Activated T-helper 17 cell treated with anti-CD3 and anti-CD28 coated beads, Interleukin-2, amount 50 U/mL, for 72 hours (primary cell): ENCODE data around the gene NCBP3. TPM values are rescaled to one million over a fixed set of nuclear protein-coding genes. Genes with fewer than 3 reads are reported as not detected.

Experiments
- ATAC-seq: fragments of 150-1000 bp; cut with Tn5 transposase; replicated peaks from 2 replicates; pipeline ENCODE4 v1.10.0; 2021; ENCODE audit warnings: mild to moderate bottlenecking, moderate library complexity
- H3K27ac Mint-ChIP-seq: one replicate; pipeline ENCODE4 v1.8.0; 2022; ENCODE audit warnings: mixed read lengths
- H3K27me3 Mint-ChIP-seq: one replicate; pipeline ENCODE4 v1.8.0; 2022; ENCODE audit warnings: mixed read lengths
- H3K36me3 Mint-ChIP-seq: one replicate; pipeline ENCODE4 v1.8.0; 2022; ENCODE audit warnings: low read depth, mild to moderate bottlenecking, mixed read lengths
- H3K4me1 Mint-ChIP-seq: one replicate; pipeline ENCODE4 v1.8.0; 2022; ENCODE audit warnings: mixed read lengths
- H3K4me3 Mint-ChIP-seq: one replicate; pipeline ENCODE4 v1.8.0; 2022; ENCODE audit warnings: mild to moderate bottlenecking, mixed read lengths
- H3K9me3 Mint-ChIP-seq: one replicate; pipeline ENCODE4 v1.8.0; 2022; ENCODE audit warnings: mixed read lengths
- total RNA-seq, 2 donors: library from RNA; stranded (reverse); gene quantifications; one replicate each; pipeline ENCODE4 v1.2.3, GENCODE V29; 2022

The NCBP3 gene
- total RNA-seq, 2 donors from 2014 or later = 30.8 to 40.4 TPM

GRCh38 chr17:3817851-3818605 lies 28.0 kb downstream of the NCBP3 start:
- H3K27ac Mint-ChIP-seq = no peak overlapping the region
- H3K27me3 Mint-ChIP-seq = no peaks in the 10 kb centered on the region
- no peak overlapping the region for H3K4me3 Mint-ChIP-seq
- H3K36me3 Mint-ChIP-seq = peaks cover 99% of the 10 kb centered on the region
- no peaks in the 10 kb centered on the region for H3K9me3 Mint-ChIP-seq
- H3K4me1 Mint-ChIP-seq = no peaks in the 10 kb centered on the region
- ATAC-seq = no peak

DNA sequence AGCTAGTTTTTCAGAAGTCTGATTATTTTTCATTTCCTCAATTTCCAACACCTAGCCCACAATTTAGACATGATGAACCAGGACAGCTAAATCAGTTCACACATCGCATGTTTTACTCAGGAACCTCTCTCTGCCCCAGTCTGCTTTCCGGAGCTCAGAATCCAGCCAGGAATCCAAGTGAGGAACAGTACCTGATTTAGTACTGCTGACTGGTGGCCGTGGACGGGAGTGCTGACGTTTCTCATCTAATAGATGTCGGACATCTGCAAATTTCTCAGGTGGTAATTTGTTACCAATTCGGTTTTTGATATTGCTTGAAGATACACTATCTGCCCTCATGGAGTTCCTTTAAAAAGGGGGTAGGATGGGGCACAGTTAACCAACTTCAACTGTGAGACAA lies 30.1 kb downstream of the NCBP3 start:
- Mint-ChIP-seq H3K27ac (no peak overlapping the region), H3K9me3 (no peaks in the 10 kb centered on the region), H3K36me3 (peaks cover 99% of the 10 kb centered on the region), H3K4me1 (no peaks in the 10 kb centered on the region), H3K27me3 (no peaks in the 10 kb centered on the region), H3K4me3 (no peak overlapping the region)
- ATAC-seq = no peak

DNA sequence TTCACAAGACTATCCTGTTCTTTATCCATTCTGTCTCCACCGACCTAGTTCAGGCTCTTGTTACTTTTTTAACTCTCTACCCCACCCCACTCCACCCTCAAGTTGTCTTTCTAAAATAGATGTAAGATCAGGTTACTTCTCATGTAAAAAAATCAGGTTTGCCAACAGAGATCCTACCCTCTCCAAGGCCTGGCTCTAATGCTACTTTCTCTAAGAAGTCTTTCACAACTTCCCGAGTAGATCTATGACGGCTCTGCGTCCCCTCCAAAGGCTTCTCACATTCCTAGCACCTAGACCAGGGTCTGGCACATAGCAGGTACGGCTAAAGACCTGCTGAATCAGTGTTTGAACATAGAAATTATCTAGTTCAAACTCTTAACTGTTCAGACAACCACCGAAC lies 30.9 kb downstream of the NCBP3 start:
- Mint-ChIP-seq H3K27me3 (no peaks in the 10 kb centered on the region), H3K4me1 (no peaks in the 10 kb centered on the region), H3K27ac (no peak overlapping the region), H3K36me3 (peaks cover 97% of the 10 kb centered on the region), H3K4me3 (no peak overlapping the region), H3K9me3 (no peaks in the 10 kb centered on the region)
- ATAC-seq = no peak

GRCh38 chr17:3814361-3814760 lies 31.7 kb downstream of the NCBP3 start:
- H3K4me1 Mint-ChIP-seq = peaks cover 4% of the 10 kb centered on the region
- peaks cover 97% of the 10 kb centered on the region for H3K36me3 Mint-ChIP-seq
- H3K9me3 Mint-ChIP-seq = no peaks in the 10 kb centered on the region
- H3K27ac Mint-ChIP-seq = no peak overlapping the region
- H3K27me3 Mint-ChIP-seq = no peaks in the 10 kb centered on the region
- no peak overlapping the region for H3K4me3 Mint-ChIP-seq
- no peak for ATAC-seq

- Mint-ChIP-seq H3K4me1 (peaks cover 11% of the 10 kb centered on the region), H3K27me3 (no peaks in the 10 kb centered on the region), H3K36me3 (peaks cover 93% of the 10 kb centered on the region), H3K9me3 (no peaks in the 10 kb centered on the region), H3K4me3 (no peak overlapping the region), H3K27ac (no peak overlapping the region)
- ATAC-seq = no peak
These were observed 32.9 kb downstream of the NCBP3 start for GRCh38 chr17:3813171-3813570.

DNA sequence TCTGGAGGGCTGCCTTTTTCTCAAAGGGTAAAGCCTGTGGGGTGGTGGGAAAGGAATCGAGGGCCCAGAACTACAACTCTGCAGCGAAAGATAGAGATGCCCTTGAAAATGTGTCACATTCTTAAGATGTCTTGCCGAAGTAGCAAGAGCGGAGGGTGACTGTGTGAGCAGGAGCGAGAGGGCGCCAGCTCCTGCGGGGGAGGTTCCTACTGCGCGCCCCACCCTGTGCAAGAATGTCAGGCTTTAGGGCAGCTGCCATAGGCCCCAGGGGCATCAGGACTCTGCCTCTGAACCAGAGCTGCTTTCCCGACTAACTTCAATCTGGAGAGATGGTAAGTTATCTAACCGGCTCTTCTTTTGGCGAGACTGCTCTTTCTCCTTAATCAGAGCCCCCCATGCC lies 33.3 kb downstream of the NCBP3 start:
- Mint-ChIP-seq H3K4me3 (no peak overlapping the region), H3K9me3 (no peaks in the 10 kb centered on the region), H3K27me3 (no peaks in the 10 kb centered on the region), H3K27ac (no peak overlapping the region), H3K36me3 (peaks cover 93% of the 10 kb centered on the region), H3K4me1 (peaks cover 12% of the 10 kb centered on the region)
- ATAC-seq = no peak

DNA sequence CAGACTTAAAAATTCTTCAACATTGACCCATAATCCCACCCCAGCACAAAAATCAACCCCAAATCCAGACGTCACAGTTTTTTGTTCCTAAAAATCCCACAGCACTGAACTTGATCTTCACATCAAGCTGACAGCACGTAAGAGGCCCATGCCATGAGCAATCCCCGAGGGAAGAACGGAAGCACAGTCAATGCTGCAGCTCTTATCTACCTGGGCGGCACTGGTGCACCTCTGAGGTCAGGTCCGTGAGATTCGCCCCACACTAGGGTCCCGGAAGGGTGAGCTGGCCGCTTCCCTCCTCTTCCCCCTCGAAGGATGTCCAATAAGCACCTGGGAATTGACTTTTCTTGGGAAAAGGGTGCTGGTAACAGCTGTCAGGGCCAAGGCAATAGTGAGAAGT lies 33.8 kb downstream of the NCBP3 start:
- no peak overlapping the region for H3K27ac Mint-ChIP-seq
- no peaks in the 10 kb centered on the region for H3K9me3 Mint-ChIP-seq
- H3K36me3 Mint-ChIP-seq = peaks cover 93% of the 10 kb centered on the region
- no peaks in the 10 kb centered on the region for H3K27me3 Mint-ChIP-seq
- no peak for ATAC-seq
- peaks cover 12% of the 10 kb centered on the region for H3K4me1 Mint-ChIP-seq
- no peak overlapping the region for H3K4me3 Mint-ChIP-seq

- H3K4me1 Mint-ChIP-seq = peaks cover 12% of the 10 kb centered on the region
- peaks cover 78% of the 10 kb centered on the region for H3K36me3 Mint-ChIP-seq
- no peak for ATAC-seq
- peak overlapping the region; percentile 44 for H3K27ac Mint-ChIP-seq
- no peak overlapping the region for H3K4me3 Mint-ChIP-seq
- no peaks in the 10 kb centered on the region for H3K9me3 Mint-ChIP-seq
- no peaks in the 10 kb centered on the region for H3K27me3 Mint-ChIP-seq
These were observed 36.0 kb downstream of the NCBP3 start for GRCh38 chr17:3810019-3810418.

DNA sequence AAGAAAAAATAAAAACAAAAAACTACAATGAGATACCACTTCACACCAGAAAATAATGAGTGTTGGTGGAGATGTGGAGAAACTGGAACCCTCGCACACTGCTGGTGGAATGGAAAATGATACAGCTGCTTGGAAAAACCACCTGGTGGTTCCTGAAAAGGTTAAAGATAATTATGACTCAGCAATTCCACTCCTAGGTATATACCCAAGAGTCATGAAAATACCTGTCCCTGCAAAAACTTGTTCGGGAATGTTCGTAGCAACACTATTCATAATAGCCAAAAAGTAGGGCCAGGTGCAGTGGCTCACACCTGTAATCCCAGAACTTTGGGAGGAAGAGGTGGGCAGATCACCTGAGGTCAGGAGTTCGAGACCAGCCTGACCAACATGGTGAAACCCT lies 36.9 kb downstream of the NCBP3 start:
- ATAC-seq = peak; percentile 26
- H3K4me3 Mint-ChIP-seq = peak overlapping the region; percentile 2
- H3K36me3 Mint-ChIP-seq = peaks cover 69% of the 10 kb centered on the region
- peaks cover 12% of the 10 kb centered on the region for H3K4me1 Mint-ChIP-seq
- no peak overlapping the region for H3K27ac Mint-ChIP-seq
- H3K9me3 Mint-ChIP-seq = no peaks in the 10 kb centered on the region
- H3K27me3 Mint-ChIP-seq = no peaks in the 10 kb centered on the region

GRCh38 chr17:3808701-3809100 lies 37.3 kb downstream of the NCBP3 start:
- Mint-ChIP-seq H3K4me1 (peaks cover 12% of the 10 kb centered on the region), H3K27me3 (no peaks in the 10 kb centered on the region), H3K9me3 (no peaks in the 10 kb centered on the region), H3K4me3 (peak overlapping the region; percentile 2), H3K36me3 (peaks cover 64% of the 10 kb centered on the region), H3K27ac (peak overlapping the region; percentile 9)
- ATAC-seq = peak; percentile 13

- ATAC-seq = no peak
- Mint-ChIP-seq H3K4me1 (peaks cover 12% of the 10 kb centered on the region), H3K9me3 (no peaks in the 10 kb centered on the region), H3K27me3 (no peaks in the 10 kb centered on the region), H3K36me3 (peaks cover 45% of the 10 kb centered on the region), H3K4me3 (no peak overlapping the region), H3K27ac (no peak overlapping the region)
These were observed 40.5 kb downstream of the NCBP3 start for GRCh38 chr17:3805581-3805980.

- Mint-ChIP-seq H3K27ac (peak overlapping the region; percentile 41), H3K4me3 (peak overlapping the region; percentile 17), H3K9me3 (no peaks in the 10 kb centered on the region), H3K4me1 (peaks cover 9% of the 10 kb centered on the region), H3K27me3 (no peaks in the 10 kb centered on the region), H3K36me3 (peaks cover 36% of the 10 kb centered on the region)
- ATAC-seq = peak; percentile 98
These were observed 41.5 kb downstream of the NCBP3 start for GRCh38 chr17:3804503-3804931.

- no peaks in the 10 kb centered on the region for H3K27me3 Mint-ChIP-seq
These were observed 42.8 kb downstream of the NCBP3 start for GRCh38 chr17:3803308-3803640.

GRCh38 chr17:3802461-3803307 lies 43.4 kb downstream of the NCBP3 start:
- Mint-ChIP-seq H3K4me3 (no peak overlapping the region), H3K27me3 (no peaks in the 10 kb centered on the region), H3K36me3 (peaks cover 22% of the 10 kb centered on the region), H3K27ac (no peak overlapping the region), H3K9me3 (no peaks in the 10 kb centered on the region), H3K4me1 (no peaks in the 10 kb centered on the region)
- ATAC-seq = no peak

More at GRCh38 chr17:3803308-3803640, 42.8 kb downstream of the NCBP3 start:
- no peaks in the 10 kb centered on the region for H3K9me3 Mint-ChIP-seq
- H3K4me1 Mint-ChIP-seq = peaks cover 3% of the 10 kb centered on the region
- H3K36me3 Mint-ChIP-seq = peaks cover 28% of the 10 kb centered on the region
- no peak overlapping the region for H3K4me3 Mint-ChIP-seq
- ATAC-seq = no peak
- no peak overlapping the region for H3K27ac Mint-ChIP-seq

GRCh38 chr17:3801792-3802191 lies 44.3 kb downstream of the NCBP3 start:
- Mint-ChIP-seq H3K27ac (no peak overlapping the region), H3K9me3 (no peaks in the 10 kb centered on the region), H3K4me3 (no peak overlapping the region), H3K27me3 (no peaks in the 10 kb centered on the region), H3K36me3 (peaks cover 13% of the 10 kb centered on the region), H3K4me1 (peaks cover 1% of the 10 kb centered on the region)
- ATAC-seq = no peak
